ENCODE results near the gene RB1.

RB1 gene

DNA sequence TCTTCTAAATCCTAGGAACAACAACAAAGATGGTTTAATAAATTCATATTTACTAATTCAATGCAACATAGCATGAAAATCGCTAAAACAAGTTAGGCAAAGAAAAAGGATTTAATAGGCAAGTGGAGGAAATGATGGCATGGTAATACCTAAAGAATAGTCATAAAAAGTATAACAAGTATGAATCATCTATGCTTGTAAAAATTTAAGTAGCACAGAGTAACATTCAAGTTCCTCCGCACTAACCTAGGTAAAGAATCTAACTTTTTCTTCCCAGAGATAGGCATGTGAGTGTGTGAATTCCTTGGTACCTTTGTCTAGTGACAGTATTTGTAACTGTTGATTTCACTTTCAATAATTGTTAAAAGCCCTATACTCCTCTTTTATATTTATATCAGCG, 186.7 kb downstream of the RB1 start:
- TF ChIP-seq, protein P1, sequence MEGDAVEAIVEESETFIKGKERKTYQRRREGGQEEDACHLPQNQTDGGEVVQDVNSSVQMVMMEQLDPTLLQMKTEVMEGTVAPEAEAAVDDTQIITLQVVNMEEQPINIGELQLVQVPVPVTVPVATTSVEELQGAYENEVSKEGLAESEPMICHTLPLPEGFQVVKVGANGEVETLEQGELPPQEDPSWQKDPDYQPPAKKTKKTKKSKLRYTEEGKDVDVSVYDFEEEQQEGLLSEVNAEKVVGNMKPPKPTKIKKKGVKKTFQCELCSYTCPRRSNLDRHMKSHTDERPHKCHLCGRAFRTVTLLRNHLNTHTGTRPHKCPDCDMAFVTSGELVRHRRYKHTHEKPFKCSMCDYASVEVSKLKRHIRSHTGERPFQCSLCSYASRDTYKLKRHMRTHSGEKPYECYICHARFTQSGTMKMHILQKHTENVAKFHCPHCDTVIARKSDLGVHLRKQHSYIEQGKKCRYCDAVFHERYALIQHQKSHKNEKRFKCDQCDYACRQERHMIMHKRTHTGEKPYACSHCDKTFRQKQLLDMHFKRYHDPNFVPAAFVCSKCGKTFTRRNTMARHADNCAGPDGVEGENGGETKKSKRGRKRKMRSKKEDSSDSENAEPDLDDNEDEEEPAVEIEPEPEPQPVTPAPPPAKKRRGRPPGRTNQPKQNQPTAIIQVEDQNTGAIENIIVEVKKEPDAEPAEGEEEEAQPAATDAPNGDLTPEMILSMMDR (IDR thresholded peaks at IDR 0.05): no peak

DNA sequence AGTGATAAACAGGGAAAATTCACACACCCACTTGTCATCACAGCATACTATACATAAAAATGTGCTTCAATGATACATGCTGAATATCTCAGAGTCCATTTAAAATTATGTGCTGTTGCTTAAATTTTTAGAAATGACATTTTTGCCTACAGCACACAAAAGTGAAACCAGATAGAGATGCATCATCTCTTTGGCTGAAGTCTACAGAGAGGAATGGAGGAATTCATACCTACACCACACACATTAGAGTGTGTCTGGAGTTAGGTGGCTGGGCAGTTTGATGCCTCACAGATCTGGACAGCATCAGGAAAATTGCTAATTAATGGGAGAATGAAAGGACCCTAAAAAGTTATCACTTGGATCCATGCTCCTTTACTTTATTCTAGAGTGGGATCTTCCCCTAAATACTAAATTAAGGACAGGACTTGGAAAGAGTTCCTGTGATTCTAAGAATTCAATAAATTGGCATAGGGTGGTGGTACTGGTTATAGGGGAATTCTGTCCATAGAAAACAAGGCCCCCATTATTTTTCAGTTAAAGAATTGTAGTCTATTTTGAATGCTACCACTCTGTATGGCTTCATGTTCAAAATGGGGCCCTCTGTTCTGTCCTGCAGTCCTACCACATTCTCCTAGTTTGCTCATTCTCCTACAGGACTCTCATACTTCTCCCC, 188.0 kb downstream of the RB1 start:
- TF ChIP-seq, protein P1 (IDR thresholded peaks at IDR 0.05): no peak

DNA sequence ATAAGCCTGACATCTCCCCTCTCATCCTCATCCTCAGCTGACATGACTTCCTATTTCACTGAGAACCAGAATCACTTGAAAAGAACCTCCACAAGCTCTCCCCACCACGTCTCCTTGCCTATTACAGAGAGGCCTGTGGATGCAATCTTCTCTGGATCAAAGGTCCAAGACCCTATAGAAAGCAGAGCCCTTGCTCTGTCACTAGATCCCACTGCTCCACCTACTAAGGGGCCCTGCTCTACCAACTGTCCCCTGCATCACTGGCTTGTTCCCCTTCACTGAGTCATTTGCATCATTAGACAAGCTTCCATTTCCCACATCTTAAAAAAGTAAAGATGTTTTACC, 188.5 kb downstream of the RB1 start:
- TF ChIP-seq, protein P1 (IDR thresholded peaks at IDR 0.05): no peak

DNA sequence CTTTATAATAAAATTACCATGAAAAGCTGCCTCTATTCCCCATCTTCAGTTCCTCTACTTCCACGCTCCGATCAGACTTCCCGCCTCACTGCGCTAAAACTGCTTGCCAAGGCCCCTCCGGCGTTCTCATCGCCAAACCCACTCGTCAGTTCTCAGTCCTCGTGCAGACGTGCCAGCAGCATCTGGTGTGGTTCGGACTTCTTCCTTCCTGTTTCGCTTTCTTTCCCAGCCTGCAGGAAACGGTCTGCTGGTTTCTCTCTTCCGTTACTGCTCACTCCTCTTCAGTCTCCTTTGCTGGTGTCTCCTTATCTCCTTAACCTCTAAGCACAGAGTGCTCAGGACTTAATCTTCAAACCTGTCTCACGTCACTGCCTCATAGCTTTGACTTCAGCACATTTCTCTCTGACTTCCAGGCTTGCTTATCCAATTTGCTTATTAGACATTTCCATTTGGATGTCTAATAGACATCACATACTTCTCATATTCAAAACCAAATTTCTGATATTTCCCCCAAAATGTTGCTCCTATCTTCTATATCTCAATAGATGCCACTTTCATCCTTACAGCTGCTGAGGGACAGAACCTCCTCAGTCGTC, 189.0 kb downstream of the RB1 start:
- TF ChIP-seq, protein P1 (IDR thresholded peaks at IDR 0.05): no peak

DNA sequence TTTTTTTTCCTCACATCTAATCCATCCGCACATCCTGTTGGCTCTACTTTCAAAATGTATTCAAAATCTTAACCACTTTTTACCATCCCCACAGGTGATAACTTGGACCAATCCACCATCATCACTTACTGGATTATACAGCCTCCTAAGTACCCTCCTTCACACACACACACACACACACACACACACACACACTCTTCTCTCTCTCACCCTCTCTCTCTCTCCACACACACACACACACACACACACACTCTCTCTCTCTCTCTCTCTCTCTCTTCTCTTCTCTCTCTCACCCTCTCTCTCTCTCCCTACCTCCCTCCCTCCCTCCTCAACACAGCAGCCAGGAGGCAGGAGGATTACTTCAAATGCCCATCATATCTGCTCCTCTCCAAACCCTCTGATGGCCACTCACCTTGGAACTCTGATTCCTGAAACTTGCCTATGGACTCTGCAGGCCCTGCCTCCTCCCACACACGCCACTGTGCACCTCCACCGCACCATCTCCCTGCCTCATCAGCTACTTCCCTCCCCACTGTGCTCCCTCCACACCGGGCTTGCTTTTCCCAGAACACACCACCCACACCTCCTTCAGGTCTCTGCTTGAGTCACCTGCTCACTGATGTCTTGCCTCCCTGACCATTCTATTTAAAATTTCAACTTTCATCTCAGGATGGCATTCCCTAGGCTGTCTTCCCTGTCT, 189.7 kb downstream of the RB1 start:
- TF ChIP-seq, protein P1 (IDR thresholded peaks at IDR 0.05): no peak

DNA sequence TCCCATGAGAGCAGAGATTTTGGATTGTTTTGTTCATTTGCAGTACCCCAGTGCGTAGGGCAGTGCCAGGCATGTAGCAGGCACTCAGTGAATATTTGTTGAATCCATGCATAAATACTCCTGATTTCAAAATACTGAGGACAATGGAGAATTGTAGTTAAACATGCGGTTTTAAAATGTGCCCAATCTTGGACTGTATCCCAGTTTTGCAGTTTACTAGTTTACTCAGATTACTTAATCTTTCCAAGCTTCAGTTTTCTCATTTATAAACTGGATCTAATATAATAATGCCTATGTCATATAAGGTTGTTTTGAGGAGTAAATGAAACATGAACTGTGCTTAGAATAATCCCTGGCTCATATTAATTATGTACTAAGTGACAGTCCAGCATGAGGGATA, 190.3 kb downstream of the RB1 start:
- TF ChIP-seq, protein P1 (IDR thresholded peaks at IDR 0.05): no peak

DNA sequence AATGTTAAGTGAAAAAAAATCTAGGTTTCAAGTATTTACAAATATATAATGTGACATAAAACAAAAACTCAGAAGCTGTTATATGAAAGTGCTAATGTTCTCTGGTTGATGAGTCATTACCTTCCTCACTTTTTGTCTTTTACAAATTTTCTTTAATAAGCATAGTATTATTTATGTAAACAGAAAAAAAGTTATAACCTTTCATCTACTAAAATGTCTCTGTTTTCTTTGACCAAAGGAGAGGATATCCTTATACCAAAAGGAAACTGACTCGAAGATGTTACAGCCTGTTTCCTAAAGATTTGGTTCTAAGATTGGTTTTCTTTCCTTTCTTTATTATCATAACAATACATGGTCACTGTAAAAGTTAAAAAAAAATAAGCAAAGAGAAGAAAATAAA, 191.3 kb downstream of the RB1 start:
- TF ChIP-seq, protein P1 (IDR thresholded peaks at IDR 0.05): no peak

Data from LNCAP (cell line).